Middle frontal gyrus (tissue), 1 donor: ENCODE measurements around the gene AK8.

Source experiments
- DNase-seq: peaks from one replicate; pipeline ENCODE4 v3.0.0-alpha.2; 2015; ENCODE audit warnings: low spot score; ENCODE audit errors: extremely low spot score

The AK8 gene

DNA sequence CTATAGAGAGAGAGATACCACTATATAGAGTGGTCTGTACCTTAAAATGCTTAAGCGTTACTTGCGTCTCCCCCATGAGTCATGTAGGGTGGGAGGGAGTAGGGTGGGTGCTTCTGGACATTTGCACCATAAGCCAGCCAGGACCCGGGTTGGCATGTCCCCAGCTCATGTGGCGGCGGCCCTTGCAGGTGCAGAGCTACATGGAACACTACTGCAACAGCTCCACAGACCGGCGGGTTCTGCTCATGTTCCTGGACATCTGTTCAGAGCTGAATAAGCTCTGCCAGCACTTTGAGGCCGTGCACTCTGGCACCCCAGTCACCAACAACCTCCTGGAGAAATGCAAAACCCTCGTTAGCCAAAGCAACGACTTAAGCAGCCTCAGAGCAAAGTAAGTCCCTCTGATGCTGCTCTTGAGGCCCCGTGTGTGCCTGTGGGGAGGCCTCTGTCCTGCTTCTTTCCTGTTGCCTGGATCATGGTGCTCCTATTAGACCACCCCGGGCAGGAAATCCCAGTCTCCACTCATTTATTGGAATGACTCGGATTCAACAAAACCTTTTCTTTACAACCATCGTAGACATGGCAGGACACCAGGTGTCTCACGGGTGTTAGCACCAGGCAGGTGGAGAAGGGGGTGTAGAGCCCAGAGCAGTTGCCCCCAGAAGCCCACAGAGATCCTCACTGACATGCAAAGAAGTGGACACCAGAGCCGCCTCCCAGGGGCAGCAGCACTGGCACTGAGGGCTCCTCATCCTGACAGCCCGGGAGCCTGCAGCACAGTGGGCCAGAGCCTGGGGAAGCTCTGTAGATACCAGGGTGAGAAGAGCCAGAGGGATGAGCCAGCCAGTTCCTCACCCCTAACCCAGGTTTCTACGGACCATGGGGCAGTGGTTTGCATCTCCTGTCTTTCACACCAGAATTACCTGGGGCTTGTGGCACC, 9.4 kb upstream of the AK8 start:
- DNase-seq: no peak

DNA sequence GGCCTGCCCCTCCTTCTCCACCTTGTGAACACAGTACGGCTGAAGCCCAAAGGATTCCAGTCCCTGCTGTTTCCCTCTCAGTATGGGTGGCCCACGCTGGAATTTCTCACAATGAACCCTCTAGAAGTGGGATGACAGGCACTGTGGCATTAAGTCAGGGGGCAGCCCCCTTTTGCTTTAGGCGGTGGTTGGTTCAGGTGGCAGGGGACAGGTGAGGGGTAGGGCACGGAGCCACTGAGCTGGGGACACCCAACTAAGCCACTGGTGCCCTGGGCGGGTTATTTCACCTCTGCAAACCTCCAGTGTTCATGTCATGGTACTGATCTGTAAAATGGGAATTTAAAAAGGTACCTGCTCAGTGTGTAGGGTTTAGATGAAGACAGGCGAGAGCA, 8.2 kb upstream of the AK8 start:
- no peak for DNase-seq

DNA sequence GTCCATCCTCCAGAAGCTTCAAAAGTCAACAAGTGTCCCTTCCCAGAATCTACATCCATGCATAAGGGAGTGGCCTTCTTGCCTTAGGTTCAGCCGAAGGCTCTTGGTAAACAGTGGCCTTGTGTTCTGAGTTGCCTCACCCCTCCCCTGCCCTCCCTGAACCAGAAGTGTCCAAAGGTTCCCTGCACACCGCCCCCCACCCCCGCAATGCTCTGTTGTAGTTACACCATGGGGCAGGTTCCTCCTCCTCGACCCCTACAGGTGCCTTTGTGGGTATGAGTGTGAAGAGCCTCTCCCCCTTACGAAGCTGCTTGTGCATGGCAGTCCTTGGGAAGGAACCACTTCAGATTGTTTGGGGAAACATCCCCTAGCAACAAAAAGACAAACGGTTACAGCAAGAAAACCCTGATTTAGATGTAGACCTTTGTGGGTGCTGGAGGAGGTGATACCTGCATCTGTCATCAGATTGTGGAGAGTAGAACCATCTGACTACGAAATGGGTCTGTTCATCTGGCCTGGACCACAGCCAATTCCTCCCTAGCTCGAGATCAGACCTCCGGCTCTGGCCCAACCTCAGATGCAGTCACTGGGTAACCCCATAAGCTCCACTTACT, 7.7 kb upstream of the AK8 start:
- no peak for DNase-seq

DNA sequence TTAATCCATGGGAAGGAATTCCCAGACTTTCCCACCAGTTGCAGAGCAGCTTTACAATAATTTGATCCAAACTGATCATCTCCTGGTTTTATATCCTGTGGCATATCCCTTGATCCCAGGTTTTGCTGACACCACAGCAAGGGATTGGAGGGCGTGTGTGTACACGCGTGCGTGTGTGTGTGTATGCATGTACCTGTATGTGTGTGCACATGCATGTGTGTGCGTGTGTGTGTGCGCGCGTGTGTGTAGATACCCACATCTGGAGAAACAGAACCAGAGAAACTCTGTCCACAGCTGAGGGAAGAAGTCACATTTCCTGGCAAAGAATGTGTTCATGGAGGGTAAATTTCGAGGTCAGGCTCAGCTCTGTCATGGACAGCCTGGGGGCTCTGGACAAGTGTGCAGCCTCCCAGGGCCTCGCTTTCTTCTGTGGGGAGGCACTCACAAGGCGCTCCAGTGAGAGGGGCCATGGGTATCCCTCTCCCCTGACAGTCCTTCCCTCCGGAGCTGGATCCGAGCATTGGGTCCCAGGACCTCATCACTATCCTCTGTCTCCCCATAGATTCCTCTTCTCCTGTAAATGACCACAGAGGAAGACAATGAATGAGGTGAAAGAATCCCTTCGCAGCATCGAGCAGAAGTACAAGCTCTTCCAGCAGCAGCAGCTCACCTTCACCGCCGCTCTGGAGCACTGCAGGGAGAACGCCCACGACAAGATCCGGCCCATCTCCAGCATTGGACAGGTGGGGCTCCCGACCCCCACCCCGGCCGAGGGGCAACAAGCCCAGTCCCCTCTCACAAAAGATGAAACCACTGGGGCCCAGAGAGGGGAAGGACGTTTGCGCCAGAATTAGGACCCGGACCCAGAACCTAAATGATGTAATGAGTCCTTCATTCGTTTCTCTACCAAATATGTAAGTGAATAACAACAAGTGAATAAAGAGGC, 5.5 kb upstream of the AK8 start:
- no peak for DNase-seq

DNA sequence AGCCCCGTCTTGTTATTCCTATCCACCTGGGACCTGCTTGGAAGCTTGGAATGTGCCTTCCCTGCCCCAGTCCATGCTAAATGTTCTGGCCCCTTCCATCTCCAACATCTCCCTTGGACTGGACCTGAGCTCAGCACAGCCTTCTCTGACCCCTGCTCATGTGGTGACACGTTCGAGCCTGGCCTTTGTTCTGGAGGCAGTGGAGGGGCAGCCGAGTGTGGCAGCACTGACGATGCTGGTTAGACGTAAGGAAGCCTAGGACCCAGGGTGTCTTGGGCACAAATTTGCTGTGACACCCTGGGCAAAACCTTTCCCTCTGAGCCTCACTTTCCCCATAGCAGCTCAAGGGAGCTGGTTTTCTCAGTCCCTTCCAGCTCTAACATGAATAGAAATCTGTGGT, 4.5 kb upstream of the AK8 start:
- no peak for DNase-seq

DNA sequence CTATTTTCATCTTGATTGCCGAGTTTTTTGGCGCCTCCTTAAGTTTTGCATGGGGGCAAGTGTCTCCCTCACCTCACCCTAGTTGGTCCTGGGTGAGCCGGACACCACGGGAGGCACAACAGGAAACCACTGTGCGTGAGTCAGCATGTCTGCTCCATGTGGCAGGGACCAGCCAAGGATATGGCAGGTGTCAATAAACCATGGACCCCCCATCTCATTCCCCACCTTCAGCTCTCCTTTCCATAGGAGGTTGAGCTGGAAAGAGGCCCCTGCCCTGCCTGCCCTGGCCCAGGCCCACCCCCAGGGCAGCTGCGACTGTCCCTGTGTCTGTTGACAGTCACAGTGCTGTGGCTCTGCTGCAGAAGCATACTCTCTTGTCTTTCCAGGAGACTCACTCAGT, 3.7 kb upstream of the AK8 start:
- DNase-seq: no peak

DNA sequence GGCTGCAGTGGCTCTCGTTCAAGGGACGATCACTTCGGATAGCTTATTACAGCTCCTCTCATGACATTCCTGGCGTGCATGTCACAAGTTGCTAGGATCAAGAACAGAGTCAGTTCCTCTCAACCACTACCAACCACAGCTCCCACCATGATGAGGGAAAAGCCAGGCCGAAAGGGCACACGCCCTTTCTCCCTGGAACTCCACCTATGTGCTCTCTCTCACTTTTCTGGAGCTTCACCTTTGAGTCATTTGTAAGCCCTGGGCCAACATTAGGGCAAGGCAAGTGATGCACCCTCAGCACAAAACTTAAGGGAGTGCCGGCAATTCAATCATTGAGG, 2.2 kb upstream of the AK8 start:
- no peak for DNase-seq

DNA sequence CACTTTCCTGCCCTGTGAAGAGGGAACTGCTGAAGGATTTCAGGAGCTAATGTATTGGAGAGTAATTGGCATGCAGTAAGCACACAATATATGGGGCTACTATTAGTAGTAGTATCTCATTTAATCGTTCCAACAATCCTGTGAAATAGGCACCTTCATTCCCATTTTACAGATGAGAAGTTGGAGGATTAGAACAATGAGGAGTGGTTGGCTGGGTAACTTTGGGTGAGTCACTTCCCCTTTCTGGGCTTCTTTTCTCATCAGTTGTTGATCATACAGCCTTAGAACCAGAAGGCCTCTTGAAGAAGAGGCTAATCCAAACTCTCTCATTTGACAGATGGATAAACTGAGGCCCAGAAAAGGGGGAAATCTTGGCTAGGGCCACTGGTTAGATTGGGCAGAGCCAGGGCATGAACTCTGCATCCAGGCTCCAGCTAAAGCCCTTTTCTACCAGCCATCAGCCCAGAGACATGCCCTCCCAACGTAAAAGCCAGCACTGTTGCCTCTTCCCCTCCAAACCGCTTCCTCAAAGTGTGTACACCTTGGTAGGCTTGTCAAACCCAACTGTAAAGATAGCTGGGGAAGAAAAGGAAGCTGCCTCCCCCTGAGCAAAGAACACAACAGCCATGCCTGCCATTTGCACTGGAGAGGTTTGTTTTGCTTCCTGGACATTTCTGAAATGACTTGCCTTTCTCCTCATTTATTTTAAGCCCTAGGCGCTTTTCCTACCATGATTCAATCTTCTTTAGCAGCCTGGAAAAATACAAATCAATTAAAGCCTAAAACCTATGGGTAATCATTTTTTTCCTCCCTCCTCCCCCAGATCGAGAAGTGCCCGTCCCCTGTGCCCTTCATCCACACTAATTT, 1.6 kb upstream of the AK8 start:
- DNase-seq: no peak

DNA sequence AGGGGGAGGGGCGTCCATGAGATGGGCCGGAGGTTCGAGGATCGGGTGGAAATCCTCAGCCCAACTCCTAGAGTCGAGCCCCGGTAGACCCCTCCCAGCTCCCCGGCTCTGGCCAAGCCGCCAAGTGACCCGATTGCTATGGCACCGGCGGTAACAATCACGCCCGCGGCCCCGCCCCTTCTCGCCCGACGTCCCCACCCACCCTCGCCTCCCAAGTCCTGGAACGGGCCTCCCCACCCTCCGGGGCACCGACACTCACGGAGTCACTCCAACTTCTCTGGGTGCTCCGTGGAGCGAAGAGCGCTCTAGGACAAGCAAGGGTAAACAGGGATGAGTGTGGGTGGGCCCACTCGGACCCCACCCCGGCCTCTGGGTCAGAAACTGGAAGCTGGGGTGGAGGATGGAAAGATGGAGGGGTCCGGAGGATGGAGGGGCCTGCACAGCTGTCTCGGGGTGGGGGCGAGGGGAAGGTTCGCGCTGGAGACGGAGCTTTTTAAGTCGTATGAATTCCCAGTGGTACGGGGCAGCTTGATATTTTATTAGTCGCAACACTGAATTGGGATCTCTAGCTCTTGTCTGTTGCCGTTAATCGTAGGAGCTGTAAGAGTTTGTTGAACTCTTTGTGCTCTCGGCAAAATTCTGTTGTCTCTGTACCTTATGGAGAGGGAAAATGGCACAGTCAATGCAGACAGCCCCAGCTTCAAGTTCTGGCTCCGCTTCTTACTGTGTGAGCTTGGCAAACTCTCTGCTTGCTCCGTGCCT, 792 bp upstream of the AK8 start, which contains the start of gene SPACA9:
Gene SPACA9 (plus strand): TSS at position 204 of the 762 bp plus-strand sequence. CDS start 5,050 bp downstream, outside the sequence.
- no peak for DNase-seq

DNA sequence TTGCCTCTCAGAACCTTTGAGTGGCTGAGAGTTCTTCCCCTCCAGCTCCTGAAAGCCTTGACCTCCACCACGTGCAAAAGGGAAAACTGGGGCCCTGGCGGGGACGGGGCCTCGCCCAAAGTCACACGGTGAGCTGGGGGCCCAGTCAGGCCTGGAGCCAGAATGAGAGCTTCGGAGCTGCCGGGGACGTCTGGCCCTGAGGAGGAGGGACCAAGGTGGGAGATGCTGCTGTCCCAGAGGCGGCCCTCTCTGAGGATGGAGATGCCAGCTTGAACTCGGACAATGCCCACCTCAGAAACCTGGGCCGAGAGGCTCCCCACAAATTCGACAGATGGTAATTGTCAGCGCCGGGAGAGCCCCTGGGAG, 643 bp downstream of the AK8 start:
- DNase-seq: no peak

DNA sequence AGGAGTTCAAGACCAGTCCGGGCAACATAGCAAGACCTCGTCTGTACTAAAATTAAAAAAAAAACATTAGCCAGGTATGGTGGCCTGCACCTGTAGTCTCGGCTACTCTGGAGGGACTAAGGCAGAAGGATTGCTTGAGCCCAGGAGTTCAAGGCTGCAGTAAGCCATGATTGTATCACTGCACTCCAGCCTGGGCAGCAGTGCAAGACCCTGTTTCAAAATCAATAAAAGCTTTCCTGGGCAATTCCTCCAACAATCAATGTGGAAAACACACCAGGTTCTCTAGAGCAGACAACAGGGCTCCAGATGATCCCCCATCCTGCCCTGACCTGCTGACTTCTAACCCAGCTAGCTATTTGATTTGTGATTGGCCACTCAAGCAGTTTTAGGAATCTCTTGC, 1.2 kb downstream of the AK8 start:
- no peak for DNase-seq

DNA sequence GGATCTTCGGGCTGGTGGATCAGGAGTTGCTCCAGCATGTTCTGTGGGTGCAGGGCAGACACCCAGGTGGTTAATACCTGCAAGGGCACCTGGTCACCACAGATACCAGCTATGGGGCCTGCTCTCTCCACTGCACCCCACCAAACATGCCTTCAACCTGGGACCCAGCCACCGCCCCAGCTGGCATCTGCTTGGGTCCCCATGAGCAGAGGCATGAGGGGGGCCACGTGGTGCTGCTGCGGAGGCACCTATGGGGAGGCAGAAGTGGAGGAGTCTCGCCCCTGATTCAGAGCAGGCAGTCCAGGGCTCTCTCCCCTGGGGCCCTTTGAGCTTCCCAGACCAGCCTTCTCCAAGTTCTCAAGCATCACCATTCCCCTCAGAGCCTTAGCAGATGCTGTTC, 2.9 kb downstream of the AK8 start:
- no peak for DNase-seq

DNA sequence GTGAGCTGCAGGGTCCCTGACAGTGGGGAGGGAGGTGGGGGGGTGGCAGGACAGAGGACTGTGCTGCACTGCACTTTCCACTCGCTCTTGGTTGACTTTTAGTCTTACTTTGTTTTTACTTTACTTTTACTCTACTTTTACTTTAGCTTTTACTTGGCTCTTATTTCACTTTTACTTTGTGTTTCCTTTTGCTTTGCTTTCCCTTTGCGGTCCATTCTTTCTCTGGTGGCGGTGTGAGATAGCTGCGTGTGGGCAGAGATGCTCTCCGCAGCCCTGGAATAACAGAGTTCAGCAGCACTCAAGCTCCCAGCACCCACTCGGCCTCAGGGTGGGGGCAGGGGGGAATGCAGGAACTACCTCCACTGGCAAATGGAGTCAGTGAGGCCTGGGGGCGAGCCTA, 4.7 kb downstream of the AK8 start:
- DNase-seq: no peak

DNA sequence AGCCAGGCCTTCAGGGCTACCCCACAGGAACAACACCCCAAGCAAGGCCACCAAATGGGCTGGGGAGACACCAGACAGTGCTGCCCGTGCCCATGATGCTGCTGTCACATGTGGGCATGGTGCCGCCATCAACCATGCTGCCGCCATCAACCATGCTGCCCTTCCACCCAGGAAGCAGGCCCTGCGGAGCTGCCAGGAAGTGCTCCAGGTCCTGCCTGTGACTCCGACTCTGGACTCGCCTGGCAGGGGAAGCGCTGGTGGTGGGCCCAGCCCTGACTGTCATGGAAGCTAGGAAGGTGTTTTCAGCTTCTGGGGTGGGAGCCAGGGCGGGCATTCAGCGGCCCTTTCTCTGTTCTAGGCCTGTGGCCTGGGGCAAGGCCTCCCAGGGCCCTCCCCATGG, 8.8 kb downstream of the AK8 start:
- no peak for DNase-seq

DNA sequence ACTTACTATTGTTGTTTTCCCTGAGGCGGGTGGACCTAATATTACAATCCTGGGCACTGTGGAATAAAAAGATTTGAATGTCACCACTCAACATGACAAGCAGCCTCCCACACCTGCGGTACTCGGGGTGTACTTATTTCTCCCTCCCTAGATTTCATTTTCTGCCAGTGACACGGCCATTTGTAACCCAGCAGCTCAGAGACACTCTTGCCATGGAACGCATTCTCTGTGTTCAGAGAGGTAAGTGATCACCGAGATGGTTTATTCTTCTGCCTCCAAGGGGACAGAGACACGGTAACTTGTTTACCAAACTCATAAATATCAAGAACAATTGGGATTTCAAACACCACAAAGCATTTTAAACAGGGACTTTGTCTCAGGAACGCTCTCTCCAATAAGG, 11.2 kb downstream of the AK8 start:
- no peak for DNase-seq

DNA sequence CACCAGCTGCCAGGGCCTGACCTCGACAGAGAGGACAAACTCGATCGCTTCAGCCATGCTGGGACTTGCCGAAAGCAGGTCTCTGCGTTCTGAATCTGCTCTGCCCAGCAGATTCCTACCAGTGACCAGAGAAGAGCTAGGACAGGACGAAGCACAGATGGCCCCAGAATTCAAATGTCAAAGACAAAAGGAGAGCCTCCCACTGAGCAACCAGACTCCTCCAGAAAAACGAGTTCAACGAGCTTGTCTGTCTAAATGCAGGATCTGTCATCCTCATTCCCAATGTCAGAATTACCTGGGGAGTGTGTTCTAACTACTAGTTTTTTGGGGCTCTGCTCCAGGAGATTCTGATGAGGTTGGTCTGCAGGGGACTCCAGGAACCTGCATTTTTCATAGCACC, 13.4 kb downstream of the AK8 start:
- no peak for DNase-seq

DNA sequence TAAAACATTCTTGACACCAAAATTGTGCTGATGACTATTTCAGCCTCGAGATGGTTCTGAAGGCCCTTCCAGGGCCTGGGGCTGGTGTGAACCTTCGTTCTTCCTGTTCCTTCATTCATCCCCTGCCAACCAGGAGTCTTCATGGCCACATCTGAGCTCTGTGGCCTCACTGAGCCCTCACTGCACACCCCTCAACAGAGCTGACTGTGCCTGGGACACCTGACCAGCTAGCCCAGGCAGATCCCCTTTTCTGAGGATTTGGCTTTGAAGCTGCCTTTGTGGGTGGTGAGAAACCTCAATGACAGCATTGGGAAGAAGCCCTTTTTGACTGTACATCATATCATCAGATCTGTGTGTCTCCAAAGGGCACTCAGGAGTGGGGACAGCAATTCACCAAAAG, 13.8 kb downstream of the AK8 start:
- no peak for DNase-seq

DNA sequence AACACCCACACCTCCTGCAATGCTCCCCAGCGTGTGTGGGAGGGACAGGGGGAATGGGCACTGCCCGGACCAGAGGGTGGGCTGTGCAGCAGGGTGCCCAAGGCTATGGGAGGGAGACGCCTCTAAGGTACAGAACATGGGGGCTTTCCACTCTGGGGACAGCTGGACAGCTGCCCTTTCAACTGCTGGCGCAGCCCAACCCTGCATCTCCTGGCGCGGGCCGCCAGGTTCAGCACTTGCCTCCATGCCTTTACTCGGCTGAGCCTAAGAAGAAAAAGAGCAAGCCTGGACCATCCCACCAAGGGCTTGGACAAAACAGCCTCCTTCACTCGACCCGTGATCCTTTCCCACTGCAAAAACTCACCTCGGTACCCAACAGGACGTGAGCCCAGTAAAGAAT, 15.0 kb downstream of the AK8 start:
- DNase-seq: no peak

DNA sequence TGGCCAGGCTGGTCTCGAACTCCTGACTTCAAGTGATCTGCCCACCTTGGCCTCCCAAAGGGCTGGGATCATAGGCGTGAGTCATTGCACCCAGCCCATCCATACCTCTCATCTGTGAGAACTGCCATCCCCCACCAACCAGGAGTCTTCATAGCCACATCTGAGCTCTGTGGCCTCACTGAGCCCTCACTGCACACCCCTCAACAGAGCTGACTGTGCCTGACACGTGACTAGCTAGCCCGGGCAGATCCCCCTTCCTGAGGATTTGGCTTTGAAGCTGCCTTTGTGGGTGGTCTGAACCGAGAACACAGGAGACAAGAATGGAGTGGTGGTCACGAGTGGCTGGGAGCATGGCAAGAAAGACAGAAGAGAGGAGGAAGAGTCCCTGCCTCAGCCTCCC, 15.6 kb downstream of the AK8 start:
- DNase-seq: no peak

DNA sequence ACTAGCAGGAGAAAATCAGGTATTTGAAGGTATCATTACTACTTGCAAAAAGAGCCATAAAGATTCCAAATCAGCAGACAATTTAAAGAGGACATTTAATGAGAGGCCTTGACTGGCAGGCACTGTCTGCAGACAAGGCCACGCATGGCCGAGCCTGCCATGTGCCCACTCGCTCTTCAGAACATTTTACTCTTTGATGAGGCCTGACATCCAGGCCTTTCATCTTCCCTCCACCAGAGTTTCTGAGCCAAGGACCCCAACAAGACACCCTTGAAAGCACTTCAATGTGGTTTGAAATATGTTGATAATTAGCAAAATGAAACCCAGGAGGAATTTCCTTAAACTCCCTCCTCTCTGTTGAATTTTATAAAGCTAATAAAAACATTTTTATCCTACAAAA, 16.4 kb downstream of the AK8 start:
- DNase-seq: no peak
